ENCODE data around the gene ADGRD1.

DNA sequence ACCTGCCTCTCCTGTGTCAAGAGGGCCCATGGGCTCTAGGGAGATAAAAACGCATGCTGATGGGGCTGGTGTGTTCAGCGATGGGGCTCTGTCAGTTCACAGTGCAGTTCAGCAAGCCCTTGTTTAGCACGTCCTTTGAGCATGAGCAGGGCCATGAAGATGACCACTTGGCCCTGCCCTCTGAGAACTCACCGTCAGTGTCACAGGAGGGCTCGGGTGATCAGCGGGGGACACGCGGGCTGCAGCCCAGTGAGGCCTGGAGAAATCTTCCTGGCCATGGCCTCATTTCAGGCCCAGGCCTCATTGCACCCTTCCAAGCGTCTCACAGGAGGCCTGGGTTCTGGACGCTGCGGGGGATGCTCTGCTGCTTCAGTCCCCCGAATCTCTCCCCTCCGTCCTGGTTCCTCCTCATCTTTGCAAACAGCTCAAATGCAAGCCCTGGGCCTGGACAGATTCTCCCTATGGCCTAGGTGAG, 181.6 kb downstream of the ADGRD1 start:
- TF ChIP-seq, protein P1, sequence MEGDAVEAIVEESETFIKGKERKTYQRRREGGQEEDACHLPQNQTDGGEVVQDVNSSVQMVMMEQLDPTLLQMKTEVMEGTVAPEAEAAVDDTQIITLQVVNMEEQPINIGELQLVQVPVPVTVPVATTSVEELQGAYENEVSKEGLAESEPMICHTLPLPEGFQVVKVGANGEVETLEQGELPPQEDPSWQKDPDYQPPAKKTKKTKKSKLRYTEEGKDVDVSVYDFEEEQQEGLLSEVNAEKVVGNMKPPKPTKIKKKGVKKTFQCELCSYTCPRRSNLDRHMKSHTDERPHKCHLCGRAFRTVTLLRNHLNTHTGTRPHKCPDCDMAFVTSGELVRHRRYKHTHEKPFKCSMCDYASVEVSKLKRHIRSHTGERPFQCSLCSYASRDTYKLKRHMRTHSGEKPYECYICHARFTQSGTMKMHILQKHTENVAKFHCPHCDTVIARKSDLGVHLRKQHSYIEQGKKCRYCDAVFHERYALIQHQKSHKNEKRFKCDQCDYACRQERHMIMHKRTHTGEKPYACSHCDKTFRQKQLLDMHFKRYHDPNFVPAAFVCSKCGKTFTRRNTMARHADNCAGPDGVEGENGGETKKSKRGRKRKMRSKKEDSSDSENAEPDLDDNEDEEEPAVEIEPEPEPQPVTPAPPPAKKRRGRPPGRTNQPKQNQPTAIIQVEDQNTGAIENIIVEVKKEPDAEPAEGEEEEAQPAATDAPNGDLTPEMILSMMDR (IDR thresholded peaks at IDR 0.05), result no peak
- no peak for TF ChIP-seq POLR2AphosphoS5 (IDR thresholded peaks at IDR 0.05)
